IPS DF 4.7 (cell line): Measurements from ENCODE around the gene MMD.
"Not testable (repeated sequence)": the region's sequence is repeated elsewhere in the genome, so short reads cannot be mapped to it uniquely, and the experiment has no call there.

ENCODE experiments used
- DNase-seq: peaks from one replicate; pipeline ENCODE4 v3.0.0-alpha.2; 2013; ENCODE audit warnings: low spot score; ENCODE audit errors: extremely low read depth

The MMD gene

GRCh38 chr17:55444471-55445441 is 23.1 kb upstream of the MMD start:
- no peak for DNase-seq

- DNase-seq: no peak
Observed at GRCh38 chr17:55443904-55444303, 22.3 kb upstream of the MMD start.

- DNase-seq: no peak
Observed at GRCh38 chr17:55442953-55443683, 21.5 kb upstream of the MMD start.

GRCh38 chr17:55442462-55442861 is 20.8 kb upstream of the MMD start:
- no peak for DNase-seq

- no peak for DNase-seq
Observed at GRCh38 chr17:55441544-55441943, 19.9 kb upstream of the MMD start.

GRCh38 chr17:55440391-55440790 is 18.8 kb upstream of the MMD start:
- no peak for DNase-seq

- DNase-seq: no peak
Observed at GRCh38 chr17:55437159-55437605, 15.5 kb upstream of the MMD start.

- no peak for DNase-seq
Observed at GRCh38 chr17:55436224-55437158, 14.9 kb upstream of the MMD start.

GRCh38 chr17:55435408-55435807 is 13.8 kb upstream of the MMD start:
- no peak for DNase-seq

GRCh38 chr17:55434721-55435120 is 13.1 kb upstream of the MMD start:
- DNase-seq: no peak

- DNase-seq: no peak
Observed at GRCh38 chr17:55433629-55434422, 12.2 kb upstream of the MMD start.

GRCh38 chr17:55433029-55433628 is 11.5 kb upstream of the MMD start:
- DNase-seq: no peak

- no peak for DNase-seq
Observed at GRCh38 chr17:55432358-55433028, 10.9 kb upstream of the MMD start.

GRCh38 chr17:55431914-55432313 is 10.3 kb upstream of the MMD start:
- not testable (repeated sequence) for DNase-seq

- DNase-seq: no peak
Observed at GRCh38 chr17:55430541-55431288, 9.1 kb upstream of the MMD start.

GRCh38 chr17:55427587-55427882 is 5.9 kb upstream of the MMD start:
- no peak for DNase-seq

- DNase-seq: no peak
Observed at GRCh38 chr17:55426851-55427586, 5.4 kb upstream of the MMD start.

GRCh38 chr17:55424893-55425540 is 3.4 kb upstream of the MMD start:
- DNase-seq: no peak
